HTR-8/SVneo (cell line): ENCODE data around the gene PRKAG3.
A peak's percentile ranks its signal among the peaks of the same experiment; 100 is the strongest.

Experiments
- DNase-seq: peaks from one replicate; pipeline ENCODE4 v3.0.0; 2011; ENCODE audit warnings: low spot score, mixed read lengths; ENCODE audit not compliant: insufficient read length
- FAIRE-seq: peaks from 2 replicates; lab custom pipeline; 2011; peaks lifted over from hg19 to GRCh38; lab: Jason Lieb, UNC

PRKAG3 gene

DNA sequence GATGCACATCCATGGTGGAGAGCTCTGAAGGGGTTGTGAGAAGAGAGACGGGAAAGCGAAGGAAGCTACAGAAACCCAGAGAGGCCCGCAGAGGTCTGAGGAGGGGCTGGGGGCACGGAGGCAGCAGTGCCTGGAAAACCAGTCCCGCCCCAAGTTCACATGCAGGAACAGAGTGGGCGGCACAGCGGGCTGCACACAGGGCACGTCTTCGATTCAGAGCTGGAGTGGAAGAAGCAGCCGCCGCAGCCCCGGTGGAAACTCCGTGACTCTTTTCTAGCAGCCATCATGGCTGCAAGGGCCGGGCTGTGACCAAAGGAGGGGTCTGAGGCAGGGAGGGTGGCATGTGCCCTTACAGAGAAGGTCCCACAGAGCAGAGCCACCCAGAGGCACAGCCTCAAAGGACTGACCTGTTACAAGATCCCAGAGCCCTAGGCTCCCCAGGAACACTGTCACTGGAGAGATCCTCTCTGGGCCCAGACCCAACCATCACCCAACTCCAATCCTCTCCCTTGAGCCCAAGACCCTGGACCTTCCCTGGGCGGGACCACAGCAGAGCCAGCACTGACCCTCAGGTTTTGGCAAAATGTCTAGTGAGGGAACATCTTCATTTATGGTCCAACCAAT, 10.7 kb downstream of the PRKAG3 start:
- no peak for DNase-seq
- no peak for FAIRE-seq

GRCh38 chr2:218819093-218819492, 12.5 kb downstream of the PRKAG3 start:
- no peak for FAIRE-seq
- DNase-seq = no peak

DNA sequence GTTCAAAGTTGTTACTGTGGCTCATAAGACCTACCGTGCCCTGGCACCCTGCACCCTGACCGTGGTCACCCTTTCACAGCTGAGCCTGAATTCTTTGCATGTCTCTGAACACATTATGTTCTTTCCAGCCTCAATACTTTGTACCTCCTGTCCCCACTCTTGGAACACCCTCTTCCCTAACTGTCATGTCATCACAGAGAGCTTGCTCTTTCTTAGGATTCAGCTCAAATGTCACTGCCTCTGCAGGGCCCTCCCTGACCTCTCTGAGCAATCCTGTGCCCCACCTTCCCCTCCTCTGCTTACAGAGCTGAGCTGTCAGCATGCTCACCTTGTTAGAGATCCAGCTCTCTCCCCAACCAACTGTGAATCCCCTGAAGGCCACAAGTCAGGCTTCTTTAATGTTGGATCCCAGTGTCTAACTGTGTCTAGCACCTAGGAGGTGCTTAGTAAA, 15.0 kb downstream of the PRKAG3 start:
- no peak for DNase-seq
- no peak for FAIRE-seq

DNA sequence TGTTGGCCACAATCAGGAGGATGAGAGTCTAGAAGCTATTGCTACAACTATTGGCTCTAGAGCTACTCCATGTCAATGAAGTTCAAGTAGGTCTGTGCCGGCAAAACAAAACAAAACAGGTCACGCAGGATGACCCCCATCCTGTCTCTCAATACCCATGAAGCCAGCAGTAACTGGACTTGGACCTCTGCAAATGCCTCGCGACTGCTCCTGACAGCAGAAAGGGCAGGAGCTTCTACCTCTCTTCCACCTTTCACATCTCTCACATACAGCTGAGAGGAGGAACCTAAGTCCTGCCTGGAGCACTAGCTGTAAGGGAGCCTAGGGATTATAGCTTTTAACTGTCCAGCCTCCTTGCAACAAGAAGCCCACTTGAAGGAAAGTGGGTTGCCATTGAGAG, 16.0 kb downstream of the PRKAG3 start:
- no peak for FAIRE-seq
- DNase-seq = no peak

DNA sequence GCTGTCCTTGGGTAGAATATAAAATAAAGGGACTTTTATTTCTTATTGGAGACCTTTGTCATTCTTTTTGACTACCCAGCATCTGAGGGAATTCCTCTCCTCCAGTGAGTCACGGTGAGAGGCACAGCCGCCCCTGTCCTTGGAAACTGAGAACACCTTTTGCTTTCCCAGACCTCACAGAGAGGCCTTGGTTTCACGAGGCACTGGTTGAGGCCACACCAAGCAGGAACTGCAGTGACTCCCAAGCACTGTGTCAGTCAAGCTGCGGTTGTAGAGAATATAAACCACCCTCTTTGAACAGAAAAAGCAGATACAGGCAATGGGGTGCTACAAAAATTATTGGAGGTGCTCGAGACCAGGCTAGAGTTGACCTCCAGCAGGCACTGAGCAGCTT, 16.4 kb downstream of the PRKAG3 start:
- DNase-seq = no peak
- FAIRE-seq = no peak

GRCh38 chr2:218814540-218815243, 16.9 kb downstream of the PRKAG3 start:
- no peak for DNase-seq

DNA sequence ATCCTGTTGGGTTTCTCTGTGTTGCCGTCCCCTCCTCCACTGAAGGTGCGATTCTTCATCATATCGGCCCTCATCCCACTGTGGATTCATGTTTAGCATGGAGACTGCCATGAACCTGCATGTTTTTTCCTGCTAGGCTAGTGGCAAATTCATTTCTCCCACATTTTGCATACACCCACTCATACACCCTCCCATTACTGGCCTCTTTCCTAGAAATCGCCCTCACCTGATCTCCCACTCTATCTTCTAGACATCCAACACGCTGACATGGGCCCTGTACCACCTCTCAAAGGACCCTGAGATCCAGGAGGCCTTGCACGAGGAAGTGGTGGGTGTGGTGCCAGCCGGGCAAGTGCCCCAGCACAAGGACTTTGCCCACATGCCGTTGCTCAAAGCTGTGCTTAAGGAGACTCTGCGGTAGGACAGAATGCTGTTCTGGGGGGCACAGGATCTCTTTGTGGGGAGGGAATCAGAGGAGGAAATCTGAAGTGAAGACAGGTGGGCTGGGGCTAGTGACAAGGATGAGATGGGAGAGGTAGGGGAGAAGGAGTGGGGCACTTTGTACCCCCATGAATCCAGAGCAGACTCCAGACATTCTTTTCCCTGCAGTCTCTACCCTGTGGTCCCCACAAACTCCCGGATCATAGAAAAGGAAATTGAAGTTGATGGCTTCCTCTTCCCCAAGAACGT, 17.7 kb downstream of the PRKAG3 start:
- no peak for FAIRE-seq

More at GRCh38 chr2:218814540-218815243, 16.9 kb downstream of the PRKAG3 start:
- FAIRE-seq = no peak

GRCh38 chr2:218812861-218813260, 18.7 kb downstream of the PRKAG3 start:
- no peak for DNase-seq
- FAIRE-seq = no peak

More for the DNA sequence above, 17.7 kb downstream of the PRKAG3 start:
- no peak for DNase-seq

DNA sequence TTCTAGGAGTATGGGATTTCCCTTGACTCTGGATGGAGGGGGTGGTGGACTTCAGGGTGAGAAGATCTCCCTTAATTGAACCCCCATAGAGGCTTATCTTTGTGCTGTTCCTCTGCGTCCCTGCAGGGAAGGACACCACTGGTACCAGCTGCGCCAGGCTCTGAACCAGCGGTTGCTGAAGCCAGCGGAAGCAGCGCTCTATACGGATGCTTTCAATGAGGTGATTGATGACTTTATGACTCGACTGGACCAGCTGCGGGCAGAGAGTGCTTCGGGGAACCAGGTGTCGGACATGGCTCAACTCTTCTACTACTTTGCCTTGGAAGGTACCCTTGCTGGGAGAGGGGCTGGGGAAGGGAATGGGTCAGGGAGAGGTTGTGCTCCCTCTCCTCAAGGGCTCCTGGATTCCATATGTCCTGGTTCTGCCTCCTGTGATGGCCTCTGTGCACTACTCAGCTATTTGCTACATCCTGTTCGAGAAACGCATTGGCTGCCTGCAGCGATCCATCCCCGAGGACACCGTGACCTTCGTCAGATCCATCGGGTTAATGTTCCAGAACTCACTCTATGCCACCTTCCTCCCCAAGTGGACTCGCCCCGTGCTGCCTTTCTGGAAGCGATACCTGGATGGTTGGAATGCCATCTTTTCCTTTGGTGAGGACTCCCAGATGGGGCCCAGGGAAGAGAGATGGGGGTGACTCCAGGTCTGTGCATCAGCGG, 19.3 kb downstream of the PRKAG3 start:
- DNase-seq (no peak), FAIRE-seq (no peak)

- FAIRE-seq (no peak), DNase-seq (no peak)
Measured at GRCh38 chr2:218811382-218811781, 20.2 kb downstream of the PRKAG3 start.

DNA sequence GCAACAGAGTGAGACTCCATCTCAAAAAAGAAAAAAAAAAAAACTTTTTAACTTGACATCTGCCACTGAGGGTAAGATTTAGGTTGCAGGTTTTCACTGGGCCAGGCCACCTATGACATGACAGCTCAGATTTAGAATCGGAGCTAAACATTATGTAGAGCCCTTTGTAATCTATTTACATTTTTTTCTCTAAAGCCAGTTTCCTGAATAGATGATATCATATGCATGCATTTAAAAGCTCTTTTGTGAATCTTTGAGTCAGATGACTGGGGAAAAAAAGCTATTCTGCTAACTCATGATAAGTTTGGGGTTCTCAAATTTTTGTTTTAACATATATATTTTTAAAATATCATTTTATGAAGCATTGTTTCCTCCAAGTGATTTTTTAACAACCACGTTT, 21.3 kb downstream of the PRKAG3 start:
- no peak for FAIRE-seq

GRCh38 chr2:218809515-218809914, 22.1 kb downstream of the PRKAG3 start:
- no peak for FAIRE-seq
- no peak for DNase-seq

More for the DNA sequence above, 21.3 kb downstream of the PRKAG3 start:
- no peak for DNase-seq

DNA sequence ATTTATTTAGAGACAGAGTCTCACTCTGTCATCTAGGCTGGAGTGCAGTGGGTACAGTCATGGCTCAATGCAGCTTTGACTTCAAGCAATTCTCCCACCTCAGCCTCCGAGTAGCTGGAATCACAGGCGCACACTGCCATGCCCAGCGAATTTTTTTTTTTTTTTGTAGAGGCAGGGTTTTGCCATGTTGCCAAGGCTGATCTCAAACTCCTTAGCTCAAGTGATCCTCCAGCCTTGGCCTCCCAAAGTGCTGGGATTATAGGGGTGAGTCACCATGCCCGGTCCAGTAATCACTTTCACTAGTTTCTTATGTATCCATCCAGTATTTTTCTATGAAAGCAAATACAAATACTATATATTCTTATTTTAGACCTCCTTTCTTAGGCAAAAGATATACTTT, 24.0 kb downstream of the PRKAG3 start:
- FAIRE-seq = no peak
- DNase-seq = no peak

DNA sequence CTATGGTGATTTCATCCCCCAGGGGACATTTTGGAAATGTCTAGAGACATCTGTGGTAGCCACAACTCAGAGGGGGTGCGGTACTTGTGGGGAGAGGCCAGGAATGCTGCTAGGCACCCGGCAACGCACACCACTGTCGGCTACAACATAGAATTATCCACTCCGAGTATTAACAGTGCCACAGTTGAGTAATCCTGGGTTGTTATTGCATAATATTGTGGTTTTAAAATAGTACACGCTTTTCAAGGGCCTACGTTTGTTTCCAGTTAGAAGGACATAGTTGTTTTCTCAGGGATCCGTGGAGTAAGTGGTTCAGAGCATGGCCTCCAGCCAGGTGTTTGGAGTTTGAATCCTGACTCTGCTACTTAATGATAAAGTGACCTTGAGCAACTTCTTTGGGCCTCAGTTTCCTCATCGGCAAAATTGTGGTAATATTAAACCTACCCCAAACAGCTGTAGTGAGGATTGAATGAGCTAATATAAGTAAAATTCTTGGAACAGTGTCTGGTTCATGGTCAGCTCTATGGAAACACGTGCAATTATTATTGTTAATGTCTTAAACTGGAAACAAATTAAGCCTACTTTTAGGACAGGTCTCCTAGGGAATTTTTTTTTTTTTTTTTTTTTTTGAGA, 25.1 kb downstream of the PRKAG3 start:
- DNase-seq (peak; percentile 72), FAIRE-seq (peak; percentile 89)

GRCh38 chr2:218805627-218806026, 26.0 kb downstream of the PRKAG3 start:
- FAIRE-seq = no peak
- peak; percentile 15 for DNase-seq

GRCh38 chr2:218804817-218805216, 26.8 kb downstream of the PRKAG3 start:
- FAIRE-seq (no peak), DNase-seq (no peak)

GRCh38 chr2:218802386-218802994, 29.1 kb downstream of the PRKAG3 start:
- DNase-seq = no peak
- FAIRE-seq = peak; percentile 20

- FAIRE-seq (no peak), DNase-seq (no peak)
Measured at GRCh38 chr2:218799990-218800389, 31.6 kb downstream of the PRKAG3 start.

DNA sequence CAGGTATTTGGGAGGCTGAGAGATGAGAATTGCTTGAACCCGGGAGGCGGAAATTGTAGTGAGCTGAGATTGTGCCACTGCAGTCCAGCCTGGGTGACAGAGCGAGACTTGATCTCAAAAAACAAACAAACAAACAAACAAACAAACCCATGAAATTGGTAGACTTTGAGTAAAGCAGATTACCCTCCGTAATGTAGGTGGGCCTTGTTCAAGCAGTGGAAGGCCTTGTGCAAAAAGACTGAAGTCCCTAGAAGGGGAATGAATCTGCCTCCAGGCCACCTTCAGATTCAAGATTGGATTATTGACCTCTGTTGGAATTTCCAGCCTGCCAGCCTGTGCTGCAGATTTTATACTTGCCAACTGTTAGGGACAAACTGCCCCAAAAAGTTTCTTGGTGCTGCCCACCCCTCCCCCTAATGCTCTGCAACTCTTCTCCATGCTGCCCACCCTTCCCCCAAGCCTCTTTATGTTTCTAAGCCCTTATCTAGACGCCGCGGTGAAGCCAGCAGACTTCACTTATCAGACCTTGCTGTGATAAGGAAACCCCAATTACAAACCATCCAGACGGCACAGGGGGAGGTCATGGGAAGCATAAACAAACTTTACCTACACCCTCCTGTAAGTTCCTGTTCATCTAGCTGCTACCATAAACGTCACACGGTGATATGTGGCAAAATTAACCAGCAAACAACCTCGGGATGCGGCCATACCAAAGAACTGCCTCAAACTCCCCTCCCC, 32.7 kb downstream of the PRKAG3 start:
- DNase-seq = no peak
- no peak for FAIRE-seq
